SJSA1 (cell line): ENCODE results near the gene STK32B. TPM values are rescaled to one million over a fixed set of nuclear protein-coding genes. Genes with fewer than 3 reads are reported as not detected.
"Not testable (repeated sequence)": the region's sequence is repeated elsewhere in the genome, so short reads cannot be mapped to it uniquely, and the experiment has no call there.

Experiments used
- DNase-seq, 2 experiments: peaks; one replicate each; pipeline ENCODE4 v3.0.0-alpha.2; 2015 to 2020; ENCODE audit warnings: low spot score in 2 of 2, low read depth in 1 of 2
- H3K27ac ChIP-seq: fragments of 250-450 bp; sonication (Bioruptor Pico); 2 replicates; pipeline ENCODE4 v1.5.1; 2020; ENCODE audit warnings: mild to moderate bottlenecking, moderate library complexity
- H3K27me3 ChIP-seq: fragments of 250-450 bp; sonication (Bioruptor Pico); replicated peaks from 2 replicates; pipeline ENCODE4 v1.5.1; 2020; ENCODE audit warnings: mild to moderate bottlenecking, moderate library complexity
- H3K36me3 ChIP-seq: fragments of 250-450 bp; sonication (Bioruptor Pico); 2 replicates; pipeline ENCODE4 v1.5.1; 2020; ENCODE audit warnings: mild to moderate bottlenecking
- H3K4me1 ChIP-seq: fragments of 250-450 bp; sonication (Bioruptor Pico); replicated peaks from 2 replicates; pipeline ENCODE4 v1.6.1; 2021; ENCODE audit warnings: mild to moderate bottlenecking
- H3K4me3 ChIP-seq: fragments of 250-450 bp; sonication (Bioruptor Pico); 2 replicates; pipeline ENCODE4 v1.5.1; 2020; ENCODE audit warnings: mild to moderate bottlenecking
- H3K9me3 ChIP-seq: fragments of 250-450 bp; sonication (Bioruptor Pico); replicated peaks from 2 replicates; pipeline ENCODE4 v1.5.1; 2020; ENCODE audit warnings: mild to moderate bottlenecking
- total RNA-seq: library from RNA; depleted of rRNA; stranded (reverse); fragments of >200 nt; shearing (Covaris generic); gene quantifications from 2 replicates; pipeline ENCODE4 v1.2.3, GENCODE V29; 2014

STK32B gene
- total RNA-seq, 1 experiment from 2014 or later: 0.50 TPM

DNA sequence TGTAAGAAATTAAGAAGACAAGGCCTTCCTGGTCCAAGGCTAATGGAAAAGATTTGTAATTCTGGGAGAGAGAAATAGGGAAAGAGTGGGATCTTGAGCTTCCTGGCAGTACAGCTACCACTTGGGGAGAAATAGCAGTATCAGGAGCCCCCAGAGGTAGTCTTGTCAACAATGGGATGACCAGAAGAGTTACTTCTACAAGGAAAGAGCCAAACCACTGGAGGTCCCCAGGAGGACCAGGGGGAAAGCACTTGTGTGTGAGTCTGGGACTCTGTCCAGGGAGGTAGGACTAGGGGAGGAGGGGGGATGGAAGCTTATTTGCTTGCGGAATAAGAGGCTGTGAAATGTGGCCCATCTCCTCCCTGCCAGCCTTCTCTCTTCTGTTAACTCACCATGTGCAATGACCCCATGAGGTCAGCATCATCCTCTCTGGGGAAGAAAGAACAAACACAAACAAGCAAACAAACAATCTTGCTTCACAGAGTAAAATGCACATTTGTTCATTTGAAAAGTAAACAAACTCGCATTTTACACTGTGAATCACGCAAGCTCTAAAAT, 160.1 kb downstream of the STK32B start:
- Histone ChIP-seq H3K27me3 (no peaks in the 10 kb centered on the region), H3K4me1 (peaks cover 6% of the 10 kb centered on the region), H3K27ac (no peak overlapping the region), H3K36me3 (no peaks in the 10 kb centered on the region), H3K4me3 (no peak overlapping the region), H3K9me3 (no peaks in the 10 kb centered on the region)
- no peak for DNase-seq

DNA sequence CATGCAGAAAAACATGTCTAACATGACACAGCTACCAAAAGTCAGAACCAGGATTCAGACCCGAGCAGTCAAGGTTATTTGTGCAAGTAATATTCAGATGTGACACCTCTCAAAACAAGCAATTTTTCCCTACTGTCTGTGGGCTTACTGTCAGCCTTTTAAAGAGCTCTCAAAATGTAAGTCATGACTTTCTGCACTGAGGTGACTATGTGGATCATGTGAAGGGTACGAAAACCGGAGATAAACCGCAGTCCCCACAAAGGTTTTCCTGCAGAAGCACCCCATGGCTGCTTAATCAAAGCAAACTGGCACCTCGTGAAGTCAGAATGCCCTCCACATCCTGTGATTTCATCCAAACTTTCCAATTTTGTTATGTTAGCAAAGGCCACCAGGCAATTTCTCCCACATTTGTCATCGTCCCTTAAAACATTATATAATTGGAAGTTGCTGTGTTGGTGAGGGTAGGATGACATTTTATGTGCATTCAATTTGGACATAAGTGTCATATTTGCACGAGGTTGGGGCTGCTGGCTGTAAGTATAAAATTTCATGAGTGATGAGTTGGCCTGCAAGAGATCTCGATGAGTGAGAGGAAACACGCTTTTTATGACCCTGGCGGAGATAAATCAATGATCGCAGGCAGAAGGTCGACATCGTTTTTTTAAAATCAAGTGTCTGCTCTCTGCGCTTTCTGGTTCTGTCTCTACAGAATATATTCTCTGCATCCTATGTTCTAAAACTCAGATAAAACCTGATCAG, 161.2 kb downstream of the STK32B start:
- H3K4me3 ChIP-seq: no peak overlapping the region
- H3K36me3 ChIP-seq: no peaks in the 10 kb centered on the region
- no peaks in the 10 kb centered on the region for H3K27me3 ChIP-seq
- no peak for DNase-seq
- H3K9me3 ChIP-seq: no peaks in the 10 kb centered on the region
- no peaks in the 10 kb centered on the region for H3K4me1 ChIP-seq
- no peak overlapping the region for H3K27ac ChIP-seq

DNA sequence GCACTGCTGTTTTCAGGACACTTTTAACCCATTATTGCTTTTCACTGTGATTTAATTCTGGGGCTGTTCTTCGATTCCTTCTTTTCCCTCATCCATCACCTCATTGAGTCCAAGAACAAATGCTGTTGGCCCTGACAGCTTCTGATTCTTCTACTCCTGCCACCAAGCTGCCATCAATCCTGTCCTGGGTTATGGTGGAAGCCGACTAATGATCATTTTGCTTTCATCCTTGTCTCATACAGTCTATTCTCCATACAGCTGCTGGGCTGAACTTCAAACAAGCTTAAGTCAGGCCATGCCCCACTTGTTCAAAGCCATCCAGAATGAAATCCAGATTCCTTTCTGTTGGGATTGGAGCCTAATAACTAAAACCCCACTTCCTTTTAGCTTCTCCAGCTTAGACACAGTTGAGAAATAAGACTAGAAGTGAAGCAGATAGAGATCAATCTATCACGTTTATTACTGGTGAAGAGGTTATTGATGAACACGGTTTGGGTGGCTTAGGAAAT, 161.9 kb downstream of the STK32B start:
- H3K36me3 ChIP-seq: no peaks in the 10 kb centered on the region
- H3K27me3 ChIP-seq: no peaks in the 10 kb centered on the region
- H3K9me3 ChIP-seq: no peaks in the 10 kb centered on the region
- no peak for DNase-seq
- H3K4me1 ChIP-seq: no peaks in the 10 kb centered on the region
- H3K27ac ChIP-seq: no peak overlapping the region
- H3K4me3 ChIP-seq: no peak overlapping the region

GRCh38 chr4:5215321-5215720, 164.0 kb downstream of the STK32B start:
- no peaks in the 10 kb centered on the region for H3K36me3 ChIP-seq
- no peak for DNase-seq
- no peaks in the 10 kb centered on the region for H3K9me3 ChIP-seq
- no peaks in the 10 kb centered on the region for H3K4me1 ChIP-seq
- H3K27me3 ChIP-seq: no peaks in the 10 kb centered on the region
- no peak overlapping the region for H3K4me3 ChIP-seq
- no peak overlapping the region for H3K27ac ChIP-seq

DNA sequence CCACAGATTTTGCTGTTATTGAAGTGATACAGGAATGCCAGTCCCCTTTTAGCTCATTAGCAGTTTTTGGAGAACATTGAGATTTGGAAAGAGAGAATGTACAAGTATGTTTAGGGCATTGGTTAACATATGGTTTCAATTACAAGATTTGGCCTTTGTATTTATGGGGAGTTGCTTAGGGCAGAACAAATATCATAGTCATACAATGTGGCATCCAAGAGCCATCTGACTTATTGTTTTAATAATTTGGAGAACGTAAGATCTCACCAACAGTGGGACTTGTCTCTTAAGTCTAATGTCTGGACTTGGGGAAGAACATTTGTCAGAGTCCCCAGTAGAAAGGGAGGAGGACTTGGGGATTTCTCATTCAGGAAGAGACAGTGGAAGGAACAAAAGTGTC, 166.1 kb downstream of the STK32B start:
- H3K36me3 ChIP-seq: no peaks in the 10 kb centered on the region
- H3K27me3 ChIP-seq: no peaks in the 10 kb centered on the region
- DNase-seq: no peak
- no peaks in the 10 kb centered on the region for H3K4me1 ChIP-seq
- H3K27ac ChIP-seq: no peak overlapping the region
- no peaks in the 10 kb centered on the region for H3K9me3 ChIP-seq
- H3K4me3 ChIP-seq: no peak overlapping the region

GRCh38 chr4:5218376-5219069, 167.2 kb downstream of the STK32B start:
- Histone ChIP-seq H3K4me3 (no peak overlapping the region), H3K9me3 (no peaks in the 10 kb centered on the region), H3K27ac (no peak overlapping the region), H3K4me1 (no peaks in the 10 kb centered on the region), H3K36me3 (no peaks in the 10 kb centered on the region), H3K27me3 (no peaks in the 10 kb centered on the region)
- DNase-seq: no peak

- Histone ChIP-seq H3K4me3 (no peak overlapping the region), H3K27ac (no peak overlapping the region), H3K4me1 (no peaks in the 10 kb centered on the region), H3K9me3 (no peaks in the 10 kb centered on the region), H3K36me3 (no peaks in the 10 kb centered on the region), H3K27me3 (no peaks in the 10 kb centered on the region)
- DNase-seq: no peak
Observed at GRCh38 chr4:5220028-5220427, 168.7 kb downstream of the STK32B start.

DNA sequence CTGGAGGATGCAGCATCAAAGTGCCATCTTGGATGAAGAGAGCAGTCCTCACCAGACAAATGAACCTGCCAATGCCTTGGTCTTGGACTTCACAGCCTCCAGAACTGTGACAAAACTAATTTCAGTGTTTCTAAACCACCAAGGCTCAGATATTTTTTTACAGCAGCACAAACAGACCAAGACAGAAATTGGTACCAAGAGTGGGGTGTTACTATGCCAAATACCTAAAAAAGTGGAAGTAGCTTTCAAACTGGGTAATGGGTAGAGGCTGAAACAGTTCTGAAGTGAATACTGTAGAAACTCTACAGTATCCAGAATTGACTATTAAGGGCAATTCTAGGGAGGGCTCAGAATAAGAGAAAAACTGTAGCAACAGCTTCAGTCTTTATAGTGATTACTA, 170.8 kb downstream of the STK32B start:
- H3K27me3 ChIP-seq: no peaks in the 10 kb centered on the region
- no peaks in the 10 kb centered on the region for H3K9me3 ChIP-seq
- no peak overlapping the region for H3K4me3 ChIP-seq
- DNase-seq: no peak
- no peaks in the 10 kb centered on the region for H3K4me1 ChIP-seq
- H3K36me3 ChIP-seq: no peaks in the 10 kb centered on the region
- no peak overlapping the region for H3K27ac ChIP-seq

DNA sequence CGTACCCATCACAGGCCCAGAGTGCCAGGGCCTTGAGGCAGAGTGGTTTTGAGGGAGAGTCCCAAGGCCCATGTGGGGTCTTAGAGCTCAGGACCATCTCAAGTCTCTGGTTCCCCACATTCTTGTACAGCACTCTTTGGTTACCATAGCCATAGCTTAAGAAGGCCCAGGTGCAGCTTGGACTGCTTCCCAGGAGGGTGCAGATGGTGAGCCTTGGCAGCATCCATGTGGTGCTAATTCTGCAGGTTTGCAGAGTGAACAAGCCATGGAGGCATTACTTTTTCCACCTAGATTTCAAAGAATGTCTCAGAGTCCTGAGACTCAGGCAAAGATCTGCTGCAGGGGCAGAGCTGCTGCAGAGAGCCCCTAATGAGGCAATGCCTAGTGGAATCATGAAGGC, 171.7 kb downstream of the STK32B start:
- Histone ChIP-seq H3K4me3 (no peak overlapping the region), H3K27me3 (no peaks in the 10 kb centered on the region), H3K4me1 (no peaks in the 10 kb centered on the region), H3K36me3 (no peaks in the 10 kb centered on the region), H3K9me3 (no peaks in the 10 kb centered on the region), H3K27ac (no peak overlapping the region)
- DNase-seq: no peak

- H3K4me3 ChIP-seq: no peak overlapping the region
- no peak overlapping the region for H3K27ac ChIP-seq
- H3K36me3 ChIP-seq: no peaks in the 10 kb centered on the region
- H3K4me1 ChIP-seq: no peaks in the 10 kb centered on the region
- no peak for DNase-seq
- H3K27me3 ChIP-seq: no peaks in the 10 kb centered on the region
- H3K9me3 ChIP-seq: no peaks in the 10 kb centered on the region
Observed at GRCh38 chr4:5224340-5224739, 173.1 kb downstream of the STK32B start.

GRCh38 chr4:5232549-5232948, 181.3 kb downstream of the STK32B start:
- Histone ChIP-seq H3K36me3 (no peaks in the 10 kb centered on the region), H3K9me3 (no peaks in the 10 kb centered on the region), H3K27ac (no peak overlapping the region), H3K27me3 (no peaks in the 10 kb centered on the region), H3K4me3 (no peak overlapping the region), H3K4me1 (no peaks in the 10 kb centered on the region)
- DNase-seq: no peak

DNA sequence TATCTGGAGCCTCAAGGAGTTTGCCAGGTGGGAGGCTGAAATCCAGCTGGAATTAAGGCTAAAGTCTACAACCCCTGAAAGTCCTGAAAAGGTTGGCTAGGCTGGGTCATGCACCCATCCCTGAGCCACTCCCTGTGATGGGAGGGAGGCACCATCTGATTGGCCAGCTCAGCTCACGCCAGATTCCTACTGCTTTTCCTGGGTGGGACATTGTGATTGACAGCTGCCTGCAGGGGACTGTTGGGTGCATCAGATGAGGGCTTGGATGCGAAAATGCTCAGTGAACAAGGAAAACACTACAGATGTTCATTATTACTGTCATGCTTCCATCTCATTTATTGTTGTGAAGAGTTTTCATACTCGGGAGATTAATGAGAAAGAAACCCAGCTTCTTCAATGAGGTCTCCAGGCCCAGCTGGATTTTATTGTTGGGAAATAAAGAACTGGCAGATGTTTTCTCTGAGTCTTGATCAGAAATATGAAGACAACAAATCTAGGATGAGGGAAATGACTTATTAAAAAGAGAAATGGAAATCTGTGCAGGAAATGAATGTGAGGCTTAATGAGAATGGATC, 185.9 kb downstream of the STK32B start:
- Histone ChIP-seq H3K9me3 (no peaks in the 10 kb centered on the region), H3K4me1 (no peaks in the 10 kb centered on the region), H3K36me3 (no peaks in the 10 kb centered on the region), H3K4me3 (no peak overlapping the region), H3K27ac (no peak overlapping the region), H3K27me3 (no peaks in the 10 kb centered on the region)
- no peak for DNase-seq

GRCh38 chr4:5238173-5238572, 186.9 kb downstream of the STK32B start:
- Histone ChIP-seq H3K27ac (no peak overlapping the region), H3K36me3 (no peaks in the 10 kb centered on the region), H3K9me3 (no peaks in the 10 kb centered on the region), H3K27me3 (no peaks in the 10 kb centered on the region), H3K4me1 (no peaks in the 10 kb centered on the region), H3K4me3 (no peak overlapping the region)
- DNase-seq: no peak

DNA sequence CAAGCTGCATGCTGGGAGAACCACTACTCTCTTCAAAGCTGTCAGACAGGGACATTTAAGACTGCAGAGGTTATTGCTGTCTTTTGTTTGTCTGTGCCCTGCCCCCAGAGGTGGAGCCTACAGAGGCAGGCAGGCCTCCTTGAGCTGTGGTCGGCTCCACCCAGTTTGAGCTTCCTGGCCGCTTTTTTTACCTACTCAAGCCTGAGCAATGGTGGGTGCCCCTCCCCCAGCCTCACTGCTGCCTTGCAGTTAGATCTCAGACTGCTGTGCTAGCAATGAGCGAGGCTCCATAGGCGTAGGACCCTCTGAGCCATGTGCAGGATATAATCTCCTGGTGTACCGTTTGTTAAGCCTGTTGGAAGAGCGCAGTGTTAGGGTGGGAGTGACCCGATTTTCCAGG, 195.8 kb downstream of the STK32B start:
- not testable (repeated sequence) for H3K9me3 ChIP-seq, H3K36me3 ChIP-seq, H3K27ac ChIP-seq, H3K27me3 ChIP-seq, DNase-seq, H3K4me1 ChIP-seq, H3K4me3 ChIP-seq
